Tibial nerve (tissue), 3 donors: ENCODE data around the gene HLF.

Experiments
- CTCF ChIP-seq, 5 experiments: fragments of 200-600 bp in 3 of 5; fragments of 450-650 bp in 2 of 5; sonication (generic) in 3 of 5; IDR thresholded peaks; one replicate each; pipeline ENCODE4 v1.5.1; 2016 to 2019; ENCODE audit warnings: antibody characterized with exemption in 5 of 5, mild to moderate bottlenecking in 3 of 5, moderate library complexity in 2 of 5
- POLR2A ChIP-seq, 2 donors: fragments of 450-650 bp; IDR thresholded peaks; one replicate each; pipeline ENCODE4 v1.6.1; 2017; ENCODE audit warnings: antibody characterized with exemption in 2 of 2, mild to moderate bottlenecking in 2 of 2, moderate library complexity in 2 of 2

DNA sequence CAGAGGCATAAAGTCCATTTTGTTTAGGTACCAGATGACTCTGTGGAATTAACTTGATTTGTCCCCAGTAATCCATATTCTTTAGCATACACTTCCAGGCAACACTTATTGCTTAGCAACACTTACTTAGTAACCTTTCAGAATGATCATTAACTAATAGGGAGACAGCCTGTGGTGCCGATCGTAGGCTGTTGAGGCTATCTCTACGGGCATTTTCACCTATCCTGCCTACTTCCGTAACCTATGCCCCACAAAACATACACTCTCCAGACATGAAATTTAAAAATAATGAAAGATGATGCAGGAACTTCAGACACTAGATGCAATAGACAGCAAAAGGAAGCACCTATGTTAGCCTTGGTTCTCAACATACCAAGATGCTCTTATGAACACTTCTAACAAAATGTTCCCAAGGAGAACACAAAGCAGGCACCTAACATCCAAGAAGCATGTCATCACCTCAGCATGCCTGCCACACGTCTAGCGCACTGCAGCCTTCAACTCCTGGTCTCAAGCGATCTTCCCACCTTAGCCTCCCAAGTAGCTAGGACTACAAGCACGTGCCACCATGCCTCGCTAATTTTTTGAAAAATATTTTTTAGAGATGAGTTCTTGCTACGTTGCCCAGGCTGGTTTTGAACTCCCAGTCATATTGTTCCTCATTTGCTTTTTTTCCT lies 34.5 kb downstream of the HLF start:
- no peak for TF ChIP-seq CTCF (IDR thresholded peaks at IDR 0.05)
- TF ChIP-seq POLR2A (IDR thresholded peaks at IDR 0.05) = no peak
